NCI-H1105 (cell line): ENCODE results near the gene KRT14.
"Not testable (repeated sequence)": the region's sequence is repeated elsewhere in the genome, so short reads cannot be mapped to it uniquely, and the experiment has no call there.

Experiments
- DNase-seq: peaks from one replicate; lab custom pipeline; 2025; lab: John Stamatoyannopoulos, UW

The KRT14 gene

DNA sequence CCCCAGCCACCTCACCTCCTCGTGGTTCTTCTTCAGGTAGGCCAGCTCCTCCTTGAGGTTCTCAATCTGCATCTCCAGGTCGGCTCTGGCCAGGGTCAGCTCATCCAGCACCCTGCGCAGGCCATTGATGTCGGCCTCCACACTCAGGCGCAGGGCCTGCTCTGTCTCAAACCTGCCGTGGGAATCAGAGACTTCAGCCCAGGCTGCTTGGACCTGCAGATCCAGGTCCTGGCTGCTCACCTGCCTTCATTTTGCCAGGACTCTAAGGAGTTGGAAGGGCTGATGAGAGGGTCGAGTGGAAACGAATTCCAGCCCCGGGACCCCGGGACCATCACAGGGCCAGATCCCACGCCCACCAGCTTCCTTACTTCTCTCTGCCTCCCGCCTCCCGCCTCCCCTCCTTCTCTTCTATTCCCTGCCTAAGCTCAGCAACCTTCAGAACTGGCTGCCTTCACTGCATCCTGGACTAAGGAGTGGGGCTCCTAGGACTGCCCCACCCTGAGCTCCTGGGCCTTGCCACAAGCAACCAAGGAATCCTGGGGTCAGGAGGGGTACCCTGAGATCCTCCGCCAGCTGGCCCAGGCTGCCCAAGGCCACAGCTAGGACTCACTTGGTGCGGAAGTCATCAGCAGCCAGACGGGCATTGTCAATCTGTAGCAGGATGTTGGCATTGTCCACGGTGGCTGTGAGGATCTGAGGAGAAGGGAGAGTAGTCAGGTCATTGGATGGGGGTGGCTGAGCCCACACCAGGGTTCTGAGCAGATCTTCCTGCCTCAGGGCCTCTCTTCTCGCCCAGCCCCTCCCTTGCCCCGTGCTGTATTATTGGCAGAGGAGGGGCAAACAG, 35.9 kb upstream of the KRT14 start:
- DNase-seq = not testable (repeated sequence)

- DNase-seq = no peak
Measured at GRCh38 chr17:41621916-41622315, 35.2 kb upstream of the KRT14 start.

- DNase-seq = not testable (repeated sequence)
Measured at GRCh38 chr17:41621435-41621817, 34.7 kb upstream of the KRT14 start.

DNA sequence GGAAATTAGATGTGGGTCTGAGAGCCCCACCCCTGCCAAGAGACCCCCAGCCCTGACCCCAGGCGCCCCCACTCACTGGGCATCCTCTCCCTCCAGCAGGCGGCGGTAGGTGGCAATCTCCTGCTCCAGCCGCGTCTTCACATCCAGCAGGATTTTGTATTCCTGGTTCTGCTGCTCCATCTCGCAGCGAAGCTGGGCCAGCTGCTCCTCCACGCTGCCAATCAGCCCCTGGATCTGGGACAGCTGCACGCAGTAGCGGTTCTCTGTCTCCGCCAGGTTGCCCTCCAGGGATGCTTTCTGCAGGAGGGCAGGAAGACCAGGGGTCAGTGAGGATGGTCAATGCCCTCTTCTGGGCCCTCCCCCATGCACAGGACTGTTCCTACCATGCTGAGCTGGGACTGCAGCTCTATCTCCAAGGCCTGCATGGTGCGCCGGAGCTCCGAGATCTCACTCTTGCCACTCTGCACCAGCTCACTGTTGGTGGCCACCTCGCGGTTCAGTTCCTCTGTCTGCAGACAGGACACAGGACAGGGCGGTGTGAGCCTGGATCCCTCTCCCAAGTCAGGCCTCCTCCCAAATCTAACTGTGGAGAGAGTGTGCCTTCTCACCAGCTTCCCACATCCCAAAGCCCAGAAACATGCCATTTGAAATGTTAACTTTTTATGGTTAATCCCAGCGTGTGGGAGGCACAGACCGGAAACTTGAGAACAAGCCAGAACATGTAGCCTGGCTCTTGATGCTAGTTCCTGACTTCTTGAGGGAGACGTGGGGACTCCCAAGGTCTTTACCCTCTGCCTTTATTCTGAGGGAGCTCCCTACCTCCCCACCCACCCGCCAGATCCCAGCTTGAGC, 34.1 kb upstream of the KRT14 start:
- DNase-seq = no peak

DNA sequence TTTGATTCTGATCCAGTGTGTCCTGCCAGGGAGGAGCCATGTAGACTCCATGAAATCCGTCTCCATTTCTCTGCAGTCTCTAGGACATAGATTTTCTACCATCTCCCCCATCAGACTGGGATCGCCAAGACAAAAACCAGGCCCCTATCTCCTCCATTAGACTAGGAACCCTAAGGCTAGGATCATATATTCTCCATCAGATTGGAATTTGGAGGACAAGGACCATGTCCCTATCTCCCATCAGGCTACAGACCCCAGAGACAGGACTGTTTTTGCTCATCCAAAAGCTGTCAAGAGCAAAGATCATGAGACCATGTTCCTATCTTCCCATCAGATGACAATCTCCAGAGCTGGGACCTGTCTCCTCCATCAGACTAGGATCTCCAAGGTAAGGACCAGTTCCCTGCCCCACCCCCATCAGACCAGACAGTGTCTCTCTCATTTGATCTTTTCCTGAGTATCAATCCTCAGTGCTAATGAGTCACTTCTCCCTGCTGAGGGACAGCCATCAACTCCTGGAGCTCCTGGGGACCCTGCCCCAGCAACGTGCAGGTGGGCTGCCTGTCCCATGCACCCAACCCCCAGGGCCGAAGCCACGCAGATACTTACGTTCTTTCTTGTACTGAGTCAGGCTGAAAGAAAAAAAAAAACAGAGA, 33.4 kb upstream of the KRT14 start:
- not testable (repeated sequence) for DNase-seq

- DNase-seq = no peak
Measured at GRCh38 chr17:41619036-41619926, 32.6 kb upstream of the KRT14 start.

DNA sequence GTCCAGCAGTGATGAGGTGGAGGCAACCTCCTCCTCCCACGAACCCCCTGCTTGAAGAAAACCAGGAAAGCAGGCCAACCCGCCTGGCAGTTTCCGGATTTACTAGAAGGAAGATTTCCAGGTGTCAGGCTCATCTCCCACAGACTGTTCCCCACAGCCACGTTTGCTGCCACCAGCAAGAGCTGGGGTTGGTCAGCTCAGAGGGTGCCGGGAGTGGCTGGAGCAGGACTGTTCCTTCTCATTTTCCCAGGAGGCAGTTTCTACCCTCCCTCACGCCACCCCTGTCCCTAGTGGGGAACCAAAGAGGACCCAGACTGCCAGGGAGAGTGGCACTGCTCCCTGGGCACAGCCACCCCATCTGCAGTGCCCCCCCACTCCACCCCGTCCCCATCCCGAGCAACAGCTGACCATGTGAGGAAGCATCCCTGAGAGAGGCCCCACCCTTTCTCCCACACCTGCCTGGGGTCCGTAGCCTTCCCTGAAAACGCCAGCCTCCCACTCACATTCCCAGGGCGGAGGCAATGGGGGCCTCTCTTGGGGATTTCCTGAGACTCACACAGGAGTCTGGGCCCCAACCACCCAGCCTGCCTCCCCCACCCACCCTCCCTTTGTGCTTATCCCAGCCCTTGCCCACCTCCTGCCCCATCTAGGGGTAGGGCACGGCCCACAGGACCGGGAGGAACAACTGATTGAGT, 31.8 kb upstream of the KRT14 start:
- no peak for DNase-seq

DNA sequence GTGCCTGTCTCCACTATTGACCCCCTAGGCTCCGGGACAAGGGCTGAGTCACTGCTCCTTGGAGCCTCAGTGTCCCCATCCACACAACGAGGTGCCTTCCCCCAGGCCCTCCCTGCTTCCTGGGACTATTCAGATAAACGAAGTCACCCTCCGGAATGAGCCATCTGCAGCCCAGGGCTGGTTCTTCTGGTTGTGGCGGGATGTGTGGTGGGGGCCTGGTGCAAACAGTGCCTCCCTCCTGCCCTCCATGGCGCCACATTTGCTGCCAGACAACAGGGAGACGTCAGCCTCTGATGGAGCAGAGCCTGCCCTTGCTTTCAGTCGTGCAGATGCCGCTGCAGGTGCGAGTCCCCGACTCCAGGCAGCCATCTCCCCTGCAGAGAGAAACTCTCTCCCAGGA, 31.0 kb upstream of the KRT14 start:
- no peak for DNase-seq

DNA sequence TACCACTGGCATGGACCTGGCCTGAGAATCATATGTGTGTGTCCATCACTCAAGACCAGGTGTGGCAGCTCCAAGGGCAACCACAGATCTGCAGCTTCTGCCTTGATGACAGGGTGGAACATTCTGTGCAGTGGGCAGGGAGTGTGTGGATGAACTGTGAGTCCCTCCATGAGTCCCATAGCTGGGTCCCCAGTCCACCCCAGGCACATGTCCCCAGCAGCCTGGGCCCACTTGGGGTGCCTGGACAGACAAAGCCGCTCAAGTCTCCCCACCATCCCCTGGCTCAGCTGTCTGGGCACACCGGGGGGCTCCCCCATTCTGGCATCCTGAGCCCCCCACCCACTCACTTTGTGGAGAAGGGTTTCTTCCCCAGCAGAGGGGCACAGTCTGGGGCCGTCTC, 30.4 kb upstream of the KRT14 start:
- no peak for DNase-seq

DNA sequence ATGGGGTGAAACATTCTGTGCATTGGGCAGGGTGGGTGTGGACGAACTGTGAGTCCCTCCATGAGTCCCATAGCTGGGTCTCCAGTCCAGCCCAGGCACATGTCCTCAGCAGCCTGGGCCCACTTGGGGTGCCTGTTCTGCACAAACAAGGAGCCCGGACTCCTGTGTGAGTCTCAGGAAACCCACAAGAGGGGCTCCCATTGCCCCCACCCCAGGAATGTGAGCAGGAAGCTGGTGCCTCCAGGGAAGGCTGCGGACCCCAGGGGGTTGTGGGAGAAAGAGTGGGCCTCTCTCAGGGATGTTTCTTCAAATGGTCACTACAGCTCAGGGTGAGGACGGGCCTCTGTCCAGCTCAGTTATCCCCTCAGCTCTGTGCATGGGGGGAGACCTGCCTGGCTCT, 29.8 kb upstream of the KRT14 start:
- not testable (repeated sequence) for DNase-seq

DNA sequence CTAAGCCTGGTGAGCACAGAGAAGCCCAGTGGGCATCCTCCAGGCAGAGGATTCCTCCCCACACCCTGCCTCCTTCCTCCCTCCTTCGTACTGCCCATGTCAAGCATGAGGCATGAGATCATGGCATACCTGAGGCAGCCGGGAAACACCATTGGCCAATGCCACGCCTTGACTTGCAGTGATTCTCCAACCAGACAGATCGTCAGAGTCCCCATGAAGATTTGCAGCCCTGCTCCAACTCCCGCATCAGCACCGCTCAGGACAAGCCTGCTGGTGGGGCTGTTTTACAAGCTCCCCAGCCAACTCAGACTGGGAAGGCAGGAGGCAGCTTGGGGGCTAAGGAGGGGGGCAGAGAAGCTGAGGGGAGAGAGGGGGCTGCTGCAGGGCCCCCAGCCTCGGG, 28.8 kb upstream of the KRT14 start:
- no peak for DNase-seq

DNA sequence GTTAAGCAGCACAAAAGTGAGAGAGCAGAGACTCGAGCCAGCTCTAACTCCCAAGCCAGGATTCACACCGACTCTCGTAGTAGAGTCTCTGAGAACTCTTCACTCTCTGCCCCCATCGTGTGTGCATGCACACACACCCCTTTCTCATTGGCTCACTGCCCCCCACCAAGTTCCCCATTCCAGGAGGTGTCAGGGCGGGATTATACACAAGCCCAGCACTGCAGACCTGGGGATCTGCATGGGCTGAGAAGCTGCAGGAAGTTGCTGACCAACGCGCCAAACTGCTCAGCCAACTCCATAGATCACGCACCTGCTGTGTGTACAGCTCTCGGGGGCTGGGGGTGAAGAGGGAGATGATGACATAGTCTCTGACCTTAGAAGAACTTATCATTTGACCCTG, 28.1 kb upstream of the KRT14 start:
- not testable (repeated sequence) for DNase-seq

DNA sequence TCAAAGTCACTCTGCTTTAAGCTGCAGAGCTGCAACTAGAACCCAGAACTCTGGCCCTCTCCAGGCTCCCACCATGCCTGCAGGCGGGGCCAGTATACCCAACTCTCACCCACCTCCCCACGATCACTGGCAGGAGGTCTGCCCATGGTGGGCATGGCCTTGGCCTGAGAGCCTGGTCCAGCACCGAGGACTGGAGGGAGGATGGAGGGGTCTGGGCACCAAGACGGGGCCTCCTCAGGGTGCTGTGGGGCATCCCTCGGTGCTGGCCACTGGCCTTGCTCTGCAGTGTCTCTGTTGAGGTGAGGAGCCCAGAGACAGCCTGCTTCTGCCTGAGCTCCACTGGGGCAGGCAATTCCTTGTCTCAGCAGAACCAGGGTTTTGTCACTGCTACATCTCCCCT, 27.4 kb upstream of the KRT14 start:
- DNase-seq = no peak

DNA sequence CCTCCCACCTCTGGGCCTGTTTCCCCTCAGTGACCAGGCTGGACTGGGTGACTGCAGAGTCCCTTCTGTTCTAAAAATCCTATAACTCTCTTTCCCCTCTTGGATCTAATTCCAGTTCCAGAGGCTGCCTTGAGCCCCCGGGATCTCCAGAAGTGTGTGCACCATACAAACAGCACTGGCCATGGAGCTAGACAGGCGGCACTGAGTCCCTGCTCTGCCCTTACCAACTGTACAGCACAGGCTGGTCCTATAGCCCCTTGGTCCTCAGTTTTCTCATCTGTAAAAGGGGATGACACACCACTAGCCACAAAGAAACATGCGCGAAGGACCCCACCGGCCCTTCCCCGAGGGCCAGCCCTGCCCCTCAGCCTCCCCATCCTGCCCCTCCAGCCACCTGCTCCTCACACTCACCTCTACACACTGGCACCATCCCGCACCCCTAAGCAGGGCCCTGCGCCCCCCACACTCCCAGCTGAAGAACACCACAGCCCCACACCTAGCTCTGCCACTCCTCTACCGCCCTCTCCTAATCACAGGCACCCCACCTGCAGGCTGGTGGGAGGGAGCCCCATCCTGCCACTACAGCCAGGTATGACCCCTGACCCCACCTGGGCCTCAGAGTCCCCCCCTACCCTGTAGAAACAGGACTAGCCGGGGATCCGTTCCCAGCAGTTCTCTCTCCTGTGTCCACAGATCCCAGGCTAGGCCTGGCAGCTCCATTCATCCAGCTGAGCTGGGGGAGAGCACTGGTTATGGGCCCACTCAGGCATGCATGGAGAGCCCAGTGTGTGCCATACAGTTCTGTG, 26.8 kb upstream of the KRT14 start:
- DNase-seq = no peak

- DNase-seq = not testable (repeated sequence)
Measured at GRCh38 chr17:41612376-41613160, 25.9 kb upstream of the KRT14 start, which contains the start of gene KRT16. TSS of gene KRT16 (minus strand) at chr17:41612767. CDS start at chr17:41612688, 79 bp downstream.

- DNase-seq = no peak
Measured at GRCh38 chr17:41610965-41611640, 24.4 kb upstream of the KRT14 start.

DNA sequence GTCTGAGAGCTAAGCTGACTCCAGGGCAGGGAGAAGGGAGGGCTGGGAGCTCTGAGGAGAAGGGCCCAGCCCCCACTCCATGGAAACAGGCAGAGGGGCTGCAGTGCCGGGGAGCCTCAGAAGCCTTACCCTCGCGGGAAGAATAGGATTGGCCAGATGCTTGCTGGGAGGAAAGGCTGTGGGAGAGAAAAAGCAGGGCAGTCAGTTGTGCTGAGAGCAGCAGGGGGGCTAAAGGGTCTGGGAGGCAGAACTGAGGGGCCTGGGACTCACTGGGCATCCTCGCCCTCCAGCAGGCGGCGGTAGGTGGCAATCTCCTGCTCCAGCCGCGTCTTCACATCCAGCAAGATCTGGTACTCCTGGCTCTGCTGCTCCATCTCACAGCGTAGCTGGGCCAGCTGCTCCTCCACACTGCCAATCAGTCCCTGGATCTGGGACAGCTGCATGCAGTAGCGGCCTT, 23.4 kb upstream of the KRT14 start:
- DNase-seq = not testable (repeated sequence)

GRCh38 chr17:41606930-41607329, 20.2 kb upstream of the KRT14 start:
- DNase-seq = not testable (repeated sequence)
